Epithelial cell of esophagus (primary cell): ENCODE measurements around the gene PCNX4.

Source experiments
- DNase-seq: peaks from one replicate; pipeline ENCODE4 v3.0.0; 2010; ENCODE audit warnings: low read depth
- H3K4me3 ChIP-seq: 2 replicates; pipeline ENCODE4 v1.5.1; 2011; ENCODE audit warnings: mild to moderate bottlenecking, low read length, control low read depth
- CTCF ChIP-seq: IDR thresholded peaks from 2 replicates; pipeline ENCODE4 v1.5.1; 2011; ENCODE audit warnings: low read depth, mild to moderate bottlenecking, low read length, control low read depth, inconsistent platforms; ENCODE audit not compliant: insufficient read depth; ENCODE audit errors: missing control alignments

PCNX4 gene

GRCh38 chr14:60204104-60204842 lies 112.5 kb downstream of the PCNX4 start:
- no peak for DNase-seq
- no peak for TF ChIP-seq CTCF
- no peak overlapping the region for H3K4me3 ChIP-seq

- no peak overlapping the region for H3K4me3 ChIP-seq
- DNase-seq, result no peak
- TF ChIP-seq CTCF, result no peak
These were observed 113.4 kb downstream of the PCNX4 start for GRCh38 chr14:60204843-60205774.

GRCh38 chr14:60206249-60206670 lies 114.5 kb downstream of the PCNX4 start:
- no peak for DNase-seq
- no peak for TF ChIP-seq CTCF
- H3K4me3 ChIP-seq, result no peak overlapping the region

- no peak for TF ChIP-seq CTCF
- H3K4me3 ChIP-seq, result no peak overlapping the region
- peak; percentile 52 for DNase-seq
These were observed 115.3 kb downstream of the PCNX4 start for GRCh38 chr14:60206837-60207533.

GRCh38 chr14:60210703-60211102 lies 119.0 kb downstream of the PCNX4 start:
- TF ChIP-seq CTCF, result no peak
- DNase-seq, result no peak
- H3K4me3 ChIP-seq, result no peak overlapping the region

- H3K4me3 ChIP-seq, result no peak overlapping the region
- TF ChIP-seq CTCF, result no peak
- no peak for DNase-seq
These were observed 119.4 kb downstream of the PCNX4 start for GRCh38 chr14:60211153-60211552.
